H1 (cell line): ENCODE measurements around the gene VSX2.

Experiments used
- BCL11A ChIP-seq, 2 experiments: IDR thresholded peaks; one replicate each; pipeline ENCODE4 v1.6.1; 2011; ENCODE audit warnings: low read depth in 2 of 2, low read length in 2 of 2, mild to moderate bottlenecking in 2 of 2
- POLR2AphosphoS5 ChIP-seq: IDR thresholded peaks from 2 replicates; pipeline ENCODE4 v1.6.1; 2011; ENCODE audit warnings: low read depth, low read length

DNA sequence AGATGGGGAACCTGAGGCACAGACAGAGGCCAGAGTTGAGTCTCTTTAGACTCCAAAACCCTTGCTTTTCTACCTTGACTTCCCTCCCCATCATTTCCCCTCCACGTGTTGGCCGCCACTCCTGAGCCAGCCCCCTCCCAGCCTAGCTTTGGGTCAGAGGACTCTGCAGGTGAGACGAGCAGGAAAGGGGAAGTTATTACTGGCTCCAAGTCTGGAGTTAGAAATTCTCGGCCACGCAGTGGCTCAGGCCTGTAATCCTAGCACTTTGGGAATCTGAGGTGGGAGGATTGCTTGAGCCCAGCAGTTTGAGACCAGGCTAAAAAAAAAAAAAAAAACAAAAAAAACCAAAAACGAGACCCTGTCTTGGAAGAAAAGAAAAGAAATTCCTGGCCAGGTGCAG, 8.8 kb downstream of the VSX2 start:
- no peak for TF ChIP-seq POLR2AphosphoS5
- no peak for TF ChIP-seq BCL11A (IDR thresholded peaks at IDR 0.05; ENCODE audit: low read depth in 2 of 2, low read length in 2 of 2)
